ENCODE results near the gene NAV2.

NAV2 gene

DNA sequence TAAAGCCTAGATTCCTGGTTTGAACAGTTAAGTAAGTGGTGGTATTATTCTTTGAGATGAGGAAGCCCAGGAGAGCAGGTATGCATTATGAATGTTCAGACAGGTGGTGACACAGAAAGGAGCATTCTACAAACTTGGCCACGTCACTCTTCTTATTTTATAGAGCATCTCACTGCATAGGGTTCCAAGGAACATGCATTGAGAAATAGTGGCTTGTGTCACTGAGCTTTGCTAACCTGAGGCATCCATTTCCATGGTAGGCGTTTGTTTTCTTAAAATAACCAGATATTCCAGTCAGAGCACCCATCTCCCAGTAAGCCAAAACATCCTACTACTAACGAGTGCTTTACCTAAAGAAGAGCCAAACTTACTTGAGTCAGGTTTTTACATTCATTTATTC is 169.7 kb downstream of the NAV2 start:
- Mint-ChIP-seq H3K27ac (no peak overlapping the region), H3K9me3 (no peaks in the 10 kb centered on the region), H3K4me3 (no peak overlapping the region), H3K4me1 (peaks cover 28% of the 10 kb centered on the region), H3K36me3 (ENCODE audit: low read depth) (no peaks in the 10 kb centered on the region), H3K27me3 (ENCODE audit: low read depth, poor library complexity) (no peaks in the 10 kb centered on the region)
- no peak for DNase-seq
- TF ChIP-seq, protein P1, sequence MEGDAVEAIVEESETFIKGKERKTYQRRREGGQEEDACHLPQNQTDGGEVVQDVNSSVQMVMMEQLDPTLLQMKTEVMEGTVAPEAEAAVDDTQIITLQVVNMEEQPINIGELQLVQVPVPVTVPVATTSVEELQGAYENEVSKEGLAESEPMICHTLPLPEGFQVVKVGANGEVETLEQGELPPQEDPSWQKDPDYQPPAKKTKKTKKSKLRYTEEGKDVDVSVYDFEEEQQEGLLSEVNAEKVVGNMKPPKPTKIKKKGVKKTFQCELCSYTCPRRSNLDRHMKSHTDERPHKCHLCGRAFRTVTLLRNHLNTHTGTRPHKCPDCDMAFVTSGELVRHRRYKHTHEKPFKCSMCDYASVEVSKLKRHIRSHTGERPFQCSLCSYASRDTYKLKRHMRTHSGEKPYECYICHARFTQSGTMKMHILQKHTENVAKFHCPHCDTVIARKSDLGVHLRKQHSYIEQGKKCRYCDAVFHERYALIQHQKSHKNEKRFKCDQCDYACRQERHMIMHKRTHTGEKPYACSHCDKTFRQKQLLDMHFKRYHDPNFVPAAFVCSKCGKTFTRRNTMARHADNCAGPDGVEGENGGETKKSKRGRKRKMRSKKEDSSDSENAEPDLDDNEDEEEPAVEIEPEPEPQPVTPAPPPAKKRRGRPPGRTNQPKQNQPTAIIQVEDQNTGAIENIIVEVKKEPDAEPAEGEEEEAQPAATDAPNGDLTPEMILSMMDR (IDR thresholded peaks at IDR 0.05): no peak

DNA sequence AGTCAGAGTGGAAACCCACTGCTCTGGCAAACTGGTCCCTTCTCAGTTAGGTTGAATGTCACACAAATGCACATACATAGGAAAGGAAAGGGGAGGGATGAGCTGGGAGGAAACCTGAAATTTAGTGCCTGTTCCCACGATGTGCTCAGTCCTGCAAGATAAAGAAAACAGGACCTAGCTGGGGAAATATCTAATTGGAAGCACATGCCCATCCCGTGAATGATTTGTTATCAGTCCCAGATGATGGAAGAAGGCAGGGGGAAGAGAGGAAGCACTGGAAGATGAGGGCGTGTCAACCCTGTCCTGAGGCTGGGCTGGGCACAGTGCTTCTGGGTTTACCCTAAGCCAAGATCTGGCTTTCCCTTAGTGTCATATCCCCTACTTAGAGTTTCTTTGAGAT is 173.9 kb downstream of the NAV2 start:
- TF ChIP-seq, protein P1 (IDR thresholded peaks at IDR 0.05): no peak
- Mint-ChIP-seq H3K4me1 (peaks cover 21% of the 10 kb centered on the region), H3K36me3 (ENCODE audit: low read depth) (no peaks in the 10 kb centered on the region)

DNA sequence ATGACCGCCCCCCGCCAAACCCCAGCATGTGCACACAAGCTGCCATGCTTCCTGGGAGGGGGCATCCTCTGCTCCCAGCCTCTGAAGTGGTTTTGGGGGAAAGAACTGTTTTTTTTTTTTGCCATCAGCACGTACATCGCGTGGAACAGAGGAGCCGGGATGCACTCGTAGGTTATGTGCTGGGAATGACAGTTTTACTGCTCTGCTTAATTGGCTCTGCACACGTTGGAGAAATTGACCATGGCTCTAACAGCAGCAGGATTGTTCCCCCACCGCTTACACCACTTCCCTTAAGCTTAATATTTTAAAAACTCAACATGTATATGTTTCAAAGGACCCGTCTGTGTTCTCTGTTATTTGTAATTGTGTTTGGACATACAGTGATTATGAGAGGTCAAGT is 175.2 kb downstream of the NAV2 start:
- DNase-seq: no peak
- H3K27me3 Mint-ChIP-seq (ENCODE audit: low read depth, poor library complexity): peaks cover 8% of the 10 kb centered on the region
- no peak overlapping the region for H3K4me3 Mint-ChIP-seq
- no peaks in the 10 kb centered on the region for H3K9me3 Mint-ChIP-seq
- TF ChIP-seq, protein P1 (IDR thresholded peaks at IDR 0.05): no peak
- H3K4me1 Mint-ChIP-seq: peaks cover 21% of the 10 kb centered on the region
- peaks cover 8% of the 10 kb centered on the region for H3K36me3 Mint-ChIP-seq (ENCODE audit: low read depth)
- H3K27ac Mint-ChIP-seq: no peak overlapping the region

More for the DNA sequence above, 173.9 kb downstream of the NAV2 start:
- no peak for DNase-seq
- no peak overlapping the region for H3K27ac Mint-ChIP-seq
- no peaks in the 10 kb centered on the region for H3K9me3 Mint-ChIP-seq
- peaks cover 8% of the 10 kb centered on the region for H3K27me3 Mint-ChIP-seq (ENCODE audit: low read depth, poor library complexity)
- no peak overlapping the region for H3K4me3 Mint-ChIP-seq

DNA sequence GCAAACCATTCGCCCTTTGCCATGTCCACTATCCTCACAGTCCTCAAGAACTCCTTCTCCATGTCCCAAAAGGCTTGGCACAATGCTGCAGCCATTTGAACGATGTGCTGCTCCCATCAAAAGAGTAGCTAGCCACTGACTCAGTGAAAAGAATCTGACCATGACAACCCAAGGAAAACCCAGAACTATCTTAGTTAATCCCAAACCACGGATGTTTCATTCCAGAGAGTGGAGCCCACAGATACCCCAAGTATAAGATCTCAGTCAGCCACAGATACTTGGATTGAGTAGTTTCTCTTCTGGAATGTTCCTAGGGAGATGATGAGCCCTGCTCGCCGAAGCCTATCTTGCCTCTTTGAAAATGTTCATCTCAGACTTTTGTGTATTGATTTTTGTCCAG is 176.9 kb downstream of the NAV2 start:
- peaks cover 8% of the 10 kb centered on the region for H3K27me3 Mint-ChIP-seq (ENCODE audit: low read depth, poor library complexity)
- no peak overlapping the region for H3K27ac Mint-ChIP-seq
- H3K36me3 Mint-ChIP-seq (ENCODE audit: low read depth): peaks cover 11% of the 10 kb centered on the region
- no peak for DNase-seq
- H3K9me3 Mint-ChIP-seq: no peaks in the 10 kb centered on the region
- TF ChIP-seq, protein P1 (IDR thresholded peaks at IDR 0.05): no peak
- peaks cover 21% of the 10 kb centered on the region for H3K4me1 Mint-ChIP-seq
- no peak overlapping the region for H3K4me3 Mint-ChIP-seq

DNA sequence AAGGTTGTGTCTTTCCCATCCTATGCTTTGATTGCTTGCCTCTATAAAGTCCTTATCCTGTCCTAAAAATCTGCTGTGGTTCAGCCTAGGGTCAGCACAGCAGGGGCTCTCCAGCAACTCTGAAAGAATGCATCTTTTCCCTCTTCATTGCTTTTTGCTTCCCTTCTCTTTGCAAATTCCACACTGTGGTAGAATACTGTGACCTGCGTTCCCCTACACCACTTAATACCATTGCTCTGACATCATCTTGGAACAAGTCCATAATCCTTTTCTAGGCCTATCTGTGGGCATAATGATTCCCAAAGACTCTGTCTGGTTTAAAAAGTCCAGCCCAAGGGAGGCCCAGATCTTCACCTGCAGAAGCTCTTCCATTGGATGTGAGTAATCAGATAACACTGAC is 177.7 kb downstream of the NAV2 start:
- Mint-ChIP-seq H3K9me3 (no peaks in the 10 kb centered on the region), H3K27ac (no peak overlapping the region), H3K36me3 (ENCODE audit: low read depth) (peaks cover 11% of the 10 kb centered on the region), H3K4me3 (no peak overlapping the region), H3K4me1 (peaks cover 21% of the 10 kb centered on the region), H3K27me3 (ENCODE audit: low read depth, poor library complexity) (peaks cover 8% of the 10 kb centered on the region)
- no peak for DNase-seq
- TF ChIP-seq, protein P1 (IDR thresholded peaks at IDR 0.05): no peak

DNA sequence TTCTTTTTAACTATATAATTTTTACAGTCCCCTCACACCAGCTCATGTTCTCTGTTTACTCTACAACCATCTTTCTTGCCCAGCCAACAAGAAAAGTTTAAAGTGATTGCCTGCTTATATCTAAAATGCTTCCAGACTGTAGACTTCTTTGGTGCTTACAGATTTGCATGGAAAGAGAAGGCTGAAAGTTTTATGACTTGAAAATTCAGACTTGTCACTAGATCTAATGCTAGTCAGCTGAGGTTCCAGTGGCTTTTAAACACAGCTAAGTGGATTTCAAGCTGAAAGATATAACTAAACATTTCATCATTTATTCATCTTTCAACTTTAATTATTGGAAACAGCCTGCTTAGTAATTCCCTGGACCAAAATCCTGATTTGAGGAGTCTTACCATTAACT is 178.4 kb downstream of the NAV2 start:
- Mint-ChIP-seq H3K27ac (no peak overlapping the region), H3K9me3 (no peaks in the 10 kb centered on the region)

More for the DNA sequence above, 178.4 kb downstream of the NAV2 start:
- Mint-ChIP-seq H3K4me1 (peaks cover 21% of the 10 kb centered on the region), H3K36me3 (ENCODE audit: low read depth) (peaks cover 11% of the 10 kb centered on the region), H3K4me3 (no peak overlapping the region), H3K27me3 (ENCODE audit: low read depth, poor library complexity) (peaks cover 8% of the 10 kb centered on the region)
- TF ChIP-seq, protein P1 (IDR thresholded peaks at IDR 0.05): no peak
- DNase-seq: no peak
